NCI-H2227 (cell line): ENCODE results near the gene ATP6V1F.

ENCODE experiments used
- DNase-seq: peaks from one replicate; lab custom pipeline; 2025; ENCODE audit not compliant: unreplicated experiment; lab: John Stamatoyannopoulos, UW

ATP6V1F gene

GRCh38 chr7:128867241-128867640 lies 4.6 kb downstream of the ATP6V1F start:
- DNase-seq = no peak

- peak; percentile 57 for DNase-seq
These were observed 5.4 kb downstream of the ATP6V1F start for GRCh38 chr7:128867842-128868623.

GRCh38 chr7:128868624-128869137 lies 6.0 kb downstream of the ATP6V1F start:
- DNase-seq = no peak

GRCh38 chr7:128869138-128869943 lies 6.7 kb downstream of the ATP6V1F start:
- DNase-seq = peak; percentile 73

- DNase-seq = peak; percentile 52
These were observed 7.3 kb downstream of the ATP6V1F start for GRCh38 chr7:128869944-128870285.

GRCh38 chr7:128871050-128871449 lies 8.4 kb downstream of the ATP6V1F start:
- DNase-seq = no peak

- no peak for DNase-seq
These were observed 9.8 kb downstream of the ATP6V1F start for GRCh38 chr7:128872394-128872824.

GRCh38 chr7:128873234-128873633 lies 10.6 kb downstream of the ATP6V1F start:
- no peak for DNase-seq

GRCh38 chr7:128874140-128875031 lies 11.7 kb downstream of the ATP6V1F start:
- DNase-seq = no peak

GRCh38 chr7:128875523-128875948 lies 12.9 kb downstream of the ATP6V1F start:
- no peak for DNase-seq

GRCh38 chr7:128876127-128876526 lies 13.5 kb downstream of the ATP6V1F start:
- no peak for DNase-seq

GRCh38 chr7:128876586-128876977 lies 13.9 kb downstream of the ATP6V1F start:
- DNase-seq = no peak

GRCh38 chr7:128876978-128877755 lies 14.5 kb downstream of the ATP6V1F start:
- DNase-seq = no peak

GRCh38 chr7:128877756-128878120 lies 15.1 kb downstream of the ATP6V1F start:
- DNase-seq = no peak

GRCh38 chr7:128878226-128879105 lies 15.8 kb downstream of the ATP6V1F start:
- no peak for DNase-seq

GRCh38 chr7:128879461-128879938 lies 16.8 kb downstream of the ATP6V1F start:
- DNase-seq = no peak

- DNase-seq = peak; percentile 86
These were observed 17.5 kb downstream of the ATP6V1F start for GRCh38 chr7:128879939-128880746.

- DNase-seq = no peak
These were observed 18.3 kb downstream of the ATP6V1F start for GRCh38 chr7:128880791-128881457.
